ENCODE results near the gene CPPED1.

DNA sequence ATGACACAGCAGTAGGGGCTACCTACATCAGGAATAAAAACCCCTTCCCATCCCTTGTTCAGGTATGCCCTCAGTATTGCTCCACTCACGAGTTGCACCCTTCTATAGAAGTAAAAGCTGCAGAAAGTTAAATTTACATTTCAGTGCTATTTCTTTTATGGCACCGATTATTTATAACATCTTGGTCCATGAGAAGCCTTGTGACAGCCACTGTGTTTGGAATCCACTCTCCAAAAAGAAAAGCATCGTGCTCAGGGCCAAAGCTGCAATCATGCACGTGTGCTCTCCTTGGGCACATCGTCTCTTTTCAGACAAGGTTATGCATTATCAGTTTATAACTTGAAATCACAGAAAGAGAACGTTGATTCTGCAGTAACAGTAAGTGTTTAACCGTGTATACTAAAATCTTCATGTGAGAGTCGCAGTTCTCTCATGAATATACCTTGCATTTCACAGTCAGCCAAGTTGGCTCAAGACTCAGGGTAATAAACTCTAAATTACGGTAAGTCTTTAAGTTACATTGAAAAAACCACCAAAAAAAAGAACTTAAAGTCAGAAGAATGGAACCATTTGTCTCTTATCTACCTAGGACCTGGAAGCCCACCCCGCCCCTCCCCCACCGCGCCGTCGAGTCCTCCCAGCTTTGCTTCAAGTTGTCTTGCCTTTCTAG is 189.6 kb downstream of the CPPED1 start:
- TF ChIP-seq EZH2phosphoT487 (IDR thresholded peaks at IDR 0.05; ENCODE audit: borderline replicate concordance) (no peak), JUND (IDR thresholded peaks at IDR 0.05) (no peak)
